Ishikawa (cell line): ENCODE data around the gene WEE2.

ENCODE experiments used
- CEBPB ChIP-seq: IDR thresholded peaks from 2 replicates; pipeline ENCODE4 v1.6.1; 2012
- EGR1 ChIP-seq: IDR thresholded peaks from 2 replicates; pipeline ENCODE4 v1.6.1; 2012
- EP300 ChIP-seq: IDR thresholded peaks from 2 replicates; pipeline ENCODE4 v1.6.1; 2012; ENCODE audit warnings: borderline replicate concordance
- NFIC ChIP-seq: IDR thresholded peaks from 2 replicates; pipeline ENCODE4 v1.6.1; 2012
- RAD21 ChIP-seq: IDR thresholded peaks from 2 replicates; pipeline ENCODE4 v1.6.1; 2012; ENCODE audit warnings: low read depth
- REST ChIP-seq: IDR thresholded peaks from 2 replicates; pipeline ENCODE4 v1.6.1; 2012; ENCODE audit warnings: low read depth, mild to moderate bottlenecking
- TAF1 ChIP-seq: IDR thresholded peaks from 2 replicates; pipeline ENCODE4 v1.6.1; 2012; ENCODE audit warnings: low read depth, mild to moderate bottlenecking
- TCF12 ChIP-seq: IDR thresholded peaks from 2 replicates; pipeline ENCODE4 v1.6.1; 2012; ENCODE audit warnings: low read depth
- TEAD4 ChIP-seq: IDR thresholded peaks from 2 replicates; pipeline ENCODE4 v1.6.1; 2012
- YY1 ChIP-seq: IDR thresholded peaks from 2 replicates; pipeline ENCODE4 v1.6.1; 2012; ENCODE audit warnings: low read depth
- ZBTB7A ChIP-seq: IDR thresholded peaks from 2 replicates; pipeline ENCODE4 v1.6.1; 2012; ENCODE audit warnings: low read depth

GRCh38 chr7:141737836-141738591 lies 29.9 kb downstream of the WEE2 start, which contains the start of gene SSBP1:
- TF ChIP-seq EGR1: peak; percentile 78
- peak; percentile 88 for TF ChIP-seq TCF12
- peak; percentile 87 for TF ChIP-seq TAF1
- peak; percentile 48; the same call in 1 of the 2 replicates for TF ChIP-seq EP300
- peak; percentile 87 for TF ChIP-seq YY1
- no peak for TF ChIP-seq CEBPB
- TF ChIP-seq NFIC: no peak
- peak; percentile 42 for TF ChIP-seq RAD21
- TF ChIP-seq TEAD4: 0 out of 2 replicates have a peak, but pooled peaks have one; percentile 45
- TF ChIP-seq REST: no peak
- TF ChIP-seq ZBTB7A: peak; percentile 21; the same call in 1 of the 2 replicates
